Limb (tissue), 2 donors: ENCODE measurements around the gene CERS4.
"Not testable (repeated sequence)": the region's sequence is repeated elsewhere in the genome, so short reads cannot be mapped to it uniquely, and the experiment has no call there.

ENCODE experiments used
- DNase-seq, 2 donors: peaks; one replicate each; pipeline ENCODE4 v3.0.0-alpha.2; 2016; ENCODE audit errors: extremely low spot score in 2 of 2

Gene CERS4

GRCh38 chr19:8261881-8262280 lies 52.7 kb downstream of the CERS4 start:
- peak in 1 of 2 donors; percentile 31 for DNase-seq

DNA sequence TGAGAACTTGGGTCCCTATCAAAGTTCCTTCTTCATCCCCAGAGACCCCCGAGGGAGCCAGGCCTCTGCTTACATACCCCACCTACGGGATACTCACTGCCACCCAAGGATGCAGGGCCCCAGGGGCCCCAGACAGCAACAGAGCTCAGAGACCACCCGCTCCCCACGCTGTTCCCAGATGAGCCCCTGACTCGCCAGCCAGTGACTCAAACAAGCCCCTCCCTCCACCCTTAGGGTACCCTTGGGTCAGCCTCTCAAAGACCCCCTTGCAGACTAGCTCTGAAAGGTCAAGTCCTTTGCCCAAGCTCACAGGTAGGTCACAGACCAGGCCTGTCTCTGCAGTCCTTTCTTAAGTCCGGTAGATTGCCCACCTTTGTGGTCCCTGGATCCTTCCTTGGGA lies 53.3 kb downstream of the CERS4 start:
- no peak for DNase-seq

GRCh38 chr19:8264248-8264647 lies 55.1 kb downstream of the CERS4 start:
- DNase-seq: not testable (repeated sequence)

DNA sequence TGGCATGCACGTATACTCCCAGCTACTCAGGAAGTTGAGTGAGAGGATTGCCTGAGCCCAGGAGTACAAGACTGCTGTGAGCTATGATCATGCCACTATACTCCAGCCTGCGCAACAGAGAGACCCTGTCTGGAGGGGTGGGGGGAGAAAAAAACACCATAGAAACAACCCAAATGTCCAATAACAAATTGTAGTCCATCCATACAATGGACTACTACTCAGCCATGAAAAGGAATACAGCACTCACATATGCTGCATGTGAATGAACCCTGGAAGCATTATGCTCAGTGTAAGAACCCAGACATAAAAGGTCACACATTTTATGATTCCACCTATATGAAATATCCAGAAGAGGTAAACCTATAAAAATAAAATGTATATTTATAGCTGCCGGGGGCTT lies 56.7 kb downstream of the CERS4 start:
- DNase-seq: no peak

- DNase-seq: no peak
These were observed 60.6 kb downstream of the CERS4 start for GRCh38 chr19:8269724-8270123.

DNA sequence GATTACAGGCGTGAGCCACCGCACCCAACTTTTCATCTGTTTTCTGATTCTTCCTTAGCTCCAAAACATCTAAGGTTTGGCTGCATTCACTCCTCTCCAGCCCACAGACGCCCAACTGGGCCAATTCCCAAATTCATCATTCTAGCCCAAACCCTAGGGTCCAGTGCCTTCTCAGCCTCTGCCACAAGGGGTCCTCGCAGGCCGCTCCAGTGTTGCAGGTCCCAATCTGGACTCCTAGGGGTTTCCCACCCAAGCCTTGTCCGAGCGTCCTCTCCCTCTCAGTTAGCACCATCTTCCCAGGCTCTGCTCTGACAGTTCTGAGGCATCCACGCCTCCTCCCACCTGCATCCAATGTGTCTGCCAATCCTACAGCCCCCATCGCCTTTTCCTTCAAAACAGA lies 67.3 kb downstream of the CERS4 start:
- DNase-seq: not testable (repeated sequence)

DNA sequence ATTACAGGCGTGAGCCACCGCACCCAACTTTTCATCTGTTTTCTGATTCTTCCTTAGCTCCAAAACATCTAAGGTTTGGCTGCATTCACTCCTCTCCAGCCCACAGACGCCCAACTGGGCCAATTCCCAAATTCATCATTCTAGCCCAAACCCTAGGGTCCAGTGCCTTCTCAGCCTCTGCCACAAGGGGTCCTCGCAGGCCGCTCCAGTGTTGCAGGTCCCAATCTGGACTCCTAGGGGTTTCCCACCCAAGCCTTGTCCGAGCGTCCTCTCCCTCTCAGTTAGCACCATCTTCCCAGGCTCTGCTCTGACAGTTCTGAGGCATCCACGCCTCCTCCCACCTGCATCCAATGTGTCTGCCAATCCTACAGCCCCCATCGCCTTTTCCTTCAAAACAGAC lies 82.2 kb downstream of the CERS4 start:
- not testable (repeated sequence) for DNase-seq

DNA sequence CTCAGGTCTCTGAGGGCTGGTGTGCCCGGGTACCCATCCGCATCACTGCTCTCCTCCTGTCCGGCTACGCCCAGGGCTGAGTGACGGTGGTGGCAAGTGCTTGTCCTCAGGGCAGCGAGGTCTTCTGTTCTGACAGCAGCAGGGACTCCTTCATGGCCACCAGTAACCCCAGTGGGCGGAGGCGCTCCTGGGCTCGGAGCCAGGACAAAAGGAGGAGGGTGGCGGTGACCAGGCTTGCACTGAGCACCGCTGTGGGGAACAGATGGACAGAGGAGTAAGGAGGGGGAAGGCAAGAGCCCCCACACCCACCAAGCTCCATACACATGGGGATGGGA lies 93.2 kb downstream of the CERS4 start:
- peak in 1 of 2 donors; percentile 38 for DNase-seq

DNA sequence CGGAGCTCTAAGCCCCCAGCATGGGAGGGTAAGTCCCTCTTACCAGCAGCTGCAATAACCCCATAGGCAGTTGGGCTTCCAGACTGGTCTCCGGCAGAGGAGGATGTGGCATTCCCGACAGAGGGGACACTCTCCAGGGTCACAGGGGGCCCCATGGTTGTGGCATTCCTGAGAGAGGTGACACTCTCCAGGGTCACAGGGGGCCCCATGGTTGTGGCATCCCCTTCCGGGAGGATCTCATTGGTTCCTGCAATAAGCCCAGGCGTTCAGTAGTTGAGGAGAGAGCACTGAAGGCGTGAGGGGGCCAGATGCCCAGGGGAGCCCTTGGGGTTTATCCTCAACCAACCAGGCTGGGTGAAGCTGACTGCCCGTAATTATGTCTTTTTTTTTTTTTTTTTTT lies 93.6 kb downstream of the CERS4 start:
- no peak for DNase-seq

DNA sequence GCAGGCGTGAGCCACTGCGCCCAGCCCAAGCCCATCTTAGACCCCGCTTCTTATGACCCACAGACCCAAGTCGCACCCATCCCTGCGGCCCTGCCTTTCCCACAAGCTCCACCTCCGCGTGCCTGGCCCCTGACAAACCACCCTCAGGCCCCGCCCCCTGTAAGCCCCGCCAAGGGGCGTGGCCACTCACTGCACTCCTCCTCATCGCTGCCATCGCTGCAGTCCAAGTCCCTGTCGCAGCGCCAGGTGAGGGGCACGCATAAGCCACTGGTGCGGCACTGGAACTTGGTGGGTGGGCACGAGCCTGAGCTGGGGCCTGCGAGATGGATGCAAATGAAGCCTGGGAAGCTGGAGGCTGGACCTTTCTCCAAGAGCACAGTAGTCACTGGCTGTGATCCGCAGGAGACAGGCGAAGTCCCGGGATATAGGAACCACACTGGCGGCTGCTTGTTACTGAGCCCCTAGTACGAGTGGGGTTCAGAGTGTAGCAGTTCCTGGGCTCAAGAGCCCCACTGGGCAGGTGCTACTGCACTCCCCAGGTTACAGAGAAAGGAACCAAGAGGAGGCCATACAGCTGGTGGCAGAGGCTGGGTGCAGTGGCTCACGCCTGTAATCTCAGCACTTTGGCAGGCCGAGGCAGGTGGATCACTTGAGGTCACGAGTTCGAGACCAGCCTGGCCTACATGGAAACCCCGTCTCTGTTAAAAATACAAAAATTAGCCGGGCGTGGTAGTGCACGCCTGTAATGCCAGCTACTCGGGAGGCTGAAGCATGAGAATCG lies 95.9 kb downstream of the CERS4 start:
- no peak for DNase-seq

- no peak for DNase-seq
These were observed 96.6 kb downstream of the CERS4 start for GRCh38 chr19:8305798-8306197.

DNA sequence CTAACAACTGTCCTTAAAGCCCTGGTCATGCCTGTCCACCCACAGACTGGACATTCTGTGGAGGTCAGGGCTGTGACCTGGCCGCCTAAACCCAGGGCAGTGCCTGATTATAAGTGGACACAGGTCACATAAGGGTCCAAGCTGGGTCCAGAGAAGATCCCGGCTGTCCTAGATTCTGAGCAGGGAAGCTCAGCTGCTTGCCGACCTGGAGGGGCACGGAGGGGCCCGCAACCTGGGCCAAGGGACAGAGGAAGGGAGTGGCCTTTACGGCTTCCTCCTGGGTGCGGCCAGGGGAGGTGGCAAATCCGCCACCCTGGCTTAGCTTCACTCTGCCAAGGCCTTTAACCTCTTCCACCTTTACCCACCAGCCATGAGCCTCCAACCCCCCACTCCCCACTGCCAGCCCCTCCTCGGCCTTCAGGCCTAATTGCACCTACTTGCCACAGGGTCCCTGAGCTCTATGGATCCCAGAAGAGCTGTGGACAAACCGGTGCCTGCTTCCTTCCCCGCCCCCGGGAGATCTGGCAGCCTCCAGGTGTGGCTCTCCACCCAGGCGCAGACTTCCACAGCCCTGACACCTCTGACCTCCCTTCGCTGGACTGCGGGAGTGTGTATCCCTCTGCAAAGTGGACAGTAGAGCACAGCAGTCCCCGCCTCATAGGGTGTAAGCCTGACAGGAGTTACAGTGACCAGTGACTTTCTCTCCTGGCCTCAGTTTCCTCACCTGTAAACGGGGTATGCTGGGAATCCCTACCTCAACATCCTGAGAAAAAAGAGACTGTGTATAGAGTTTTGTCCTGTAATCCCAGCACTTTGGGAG lies 97.3 kb downstream of the CERS4 start:
- no peak for DNase-seq

DNA sequence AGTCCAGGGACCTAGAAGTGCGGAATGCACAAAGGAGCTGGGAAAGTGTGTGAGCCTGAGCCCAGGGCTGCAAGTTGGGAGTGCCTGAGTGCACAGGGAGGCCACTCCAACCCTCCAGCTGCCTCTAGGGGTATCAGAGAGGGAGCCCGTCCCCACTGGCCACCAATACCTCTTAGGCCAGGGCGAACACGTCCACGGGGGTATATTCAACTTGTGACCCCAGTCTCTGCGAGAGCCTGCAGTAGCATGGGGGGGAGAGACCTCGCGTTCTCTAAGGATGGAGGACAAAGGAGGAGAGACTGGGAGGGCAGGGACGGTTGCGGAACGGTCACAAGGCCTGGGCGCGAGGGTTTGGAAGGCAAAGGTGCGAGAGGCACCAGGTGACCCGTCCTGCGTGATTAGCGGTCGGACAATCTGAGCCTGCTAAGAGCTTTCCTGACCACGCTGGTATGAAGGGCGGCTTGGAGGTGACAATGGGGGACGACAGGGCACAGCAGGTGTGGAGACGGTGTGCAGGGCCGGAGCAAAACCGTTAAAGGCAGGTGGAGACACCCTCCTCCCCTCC lies 98.3 kb downstream of the CERS4 start:
- no peak for DNase-seq

DNA sequence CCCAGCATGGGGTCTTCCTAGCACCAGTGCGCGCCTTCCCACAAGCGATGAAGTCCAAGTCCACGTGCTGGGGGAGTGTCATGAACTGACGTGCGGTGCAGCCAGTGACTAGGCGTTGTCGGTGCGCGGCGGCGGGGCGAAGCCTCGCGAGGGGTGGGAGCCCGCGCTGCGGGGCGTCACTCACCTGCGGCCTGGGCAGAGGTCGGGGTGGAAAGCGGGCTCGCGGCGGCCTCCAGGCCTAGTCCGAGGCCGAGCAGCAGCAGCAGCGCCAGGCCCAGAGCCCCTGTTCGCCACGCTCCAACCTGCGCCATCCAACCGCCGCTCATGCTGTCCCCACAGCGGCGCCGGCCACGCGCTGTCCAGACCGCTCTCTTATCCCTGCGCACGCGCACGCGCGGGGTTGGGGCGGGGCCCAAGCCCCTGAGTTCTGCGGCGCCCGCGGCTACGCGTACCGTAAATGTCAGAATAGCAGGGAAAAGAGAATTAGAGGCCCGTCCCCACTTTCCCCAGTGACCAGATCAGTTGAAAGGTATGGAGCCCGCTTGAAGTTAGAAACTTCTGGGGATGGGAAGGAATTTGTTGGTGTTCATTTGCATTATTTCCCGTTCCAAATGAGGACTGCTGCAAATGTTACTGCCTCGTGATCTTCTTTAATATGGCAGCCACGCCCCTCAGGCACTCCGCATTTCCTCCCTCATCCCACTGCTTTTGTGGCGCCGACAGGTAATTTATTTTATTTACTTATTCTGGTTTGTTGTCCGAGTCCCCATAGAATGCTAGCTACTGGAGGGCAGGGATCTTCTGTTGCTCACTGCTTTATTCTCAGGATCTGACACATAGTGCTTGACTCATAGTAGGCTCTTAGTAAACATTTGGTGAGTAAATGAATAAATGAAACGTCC lies 99.0 kb downstream of the CERS4 start, which contains the start of gene CD320:
Gene CD320, minus strand, starts transcription at position 394 of the 902 bp plus-strand sequence. Its CDS starts 68 bp downstream, at position 326.
- peak; percentile 91 to 93 for DNase-seq

DNA sequence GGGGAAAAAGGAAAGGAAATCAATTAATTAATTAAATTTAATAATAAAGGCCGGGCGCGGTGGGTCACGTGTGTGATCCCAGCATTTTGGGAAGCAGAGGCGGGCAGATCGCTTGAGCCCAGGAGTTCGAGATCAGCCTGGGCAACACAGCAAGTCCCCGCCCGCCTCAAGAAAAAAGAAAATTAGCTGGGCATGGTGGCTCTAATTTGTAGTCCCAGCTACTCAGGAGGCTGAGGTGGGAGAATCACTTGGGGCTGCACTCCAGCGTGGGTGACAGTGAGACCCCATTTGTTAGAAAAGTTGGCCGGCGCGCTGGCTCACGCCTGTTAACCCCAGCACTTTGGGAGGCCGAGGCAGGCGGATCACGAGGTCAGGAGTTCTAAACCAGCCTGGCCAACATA lies 99.7 kb downstream of the CERS4 start:
- no peak for DNase-seq

- no peak for DNase-seq
These were observed 101.3 kb downstream of the CERS4 start for GRCh38 chr19:8310342-8311055.

DNA sequence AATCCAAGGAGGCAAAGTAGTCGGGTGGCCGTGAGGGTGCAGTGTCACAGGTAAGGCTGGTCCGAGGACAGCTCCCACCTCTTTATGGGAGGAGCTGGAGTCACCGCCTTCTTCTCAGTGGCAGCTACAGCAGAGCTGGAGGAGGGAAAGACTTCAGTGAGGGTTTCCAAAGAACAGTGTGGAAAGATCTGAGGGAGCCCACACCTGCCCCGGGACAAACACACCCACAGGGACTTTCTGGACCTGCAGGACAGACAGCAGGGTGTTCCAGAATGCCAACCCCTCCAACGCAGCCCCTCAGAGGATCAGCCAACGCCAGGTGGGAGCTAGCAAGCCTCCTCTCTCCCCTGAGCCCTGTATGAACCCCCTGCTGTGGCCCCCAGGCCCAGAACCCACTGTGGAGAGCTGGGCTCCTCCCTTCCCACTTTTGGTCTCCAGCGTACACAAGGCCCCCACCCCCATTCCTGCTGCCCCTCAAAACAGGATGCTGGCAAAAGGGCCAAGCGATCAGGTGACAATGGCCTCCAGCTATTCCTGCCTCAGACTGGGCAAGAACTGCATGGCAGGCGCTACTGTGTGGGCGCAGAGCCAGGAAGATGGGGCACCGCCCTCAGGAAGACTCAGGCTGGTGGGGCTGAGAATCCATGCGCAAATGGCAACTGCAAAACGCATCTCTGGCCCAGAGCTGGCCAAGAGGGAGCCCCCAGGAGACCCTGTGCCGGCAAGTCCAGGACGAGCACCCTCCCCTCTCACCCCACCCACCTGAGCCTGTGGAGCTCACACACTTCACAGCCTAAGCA lies 102.5 kb downstream of the CERS4 start:
- no peak for DNase-seq
